Measurements from ENCODE around the gene KIT. TPM values are rescaled to one million over a fixed set of nuclear protein-coding genes. Genes with fewer than 3 reads are reported as not detected.
"Not testable (repeated sequence)": the region's sequence is repeated elsewhere in the genome, so short reads cannot be mapped to it uniquely, and the experiment has no call there.

The KIT gene
- total RNA-seq, 1 donor from 2014 or later, result 16.7 TPM

DNA sequence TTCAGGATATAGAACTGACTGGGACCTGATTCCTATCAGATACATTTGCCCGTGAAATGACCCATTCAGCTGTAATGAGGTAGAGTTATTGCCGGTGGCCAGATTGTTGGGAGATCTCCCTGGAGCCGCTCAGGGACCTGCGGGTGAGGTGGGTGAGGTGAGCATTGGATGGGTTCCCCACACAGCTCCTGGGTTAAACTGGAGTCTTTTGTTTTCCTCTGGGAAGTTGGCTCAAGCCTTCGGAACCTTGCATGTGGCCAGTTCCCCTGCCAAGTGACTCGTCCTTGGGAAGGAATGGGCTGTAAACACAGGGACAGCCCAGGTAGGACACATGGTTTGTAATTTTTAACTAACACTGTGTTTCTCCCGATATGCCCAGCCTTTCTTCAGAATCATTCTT lies 31.6 kb upstream of the KIT start:
- intact Hi-C loops (cut with DNase I), result no loop called here
- Histone ChIP-seq H3K4me3 (no peak overlapping the region), H3K9me3 (no peaks in the 10 kb centered on the region), H3K36me3 (no peaks in the 10 kb centered on the region), H3K27ac (no peak overlapping the region), H3K4me1 (peaks cover 7% of the 10 kb centered on the region), H3K27me3 (no peaks in the 10 kb centered on the region)
- no peak for DNase-seq (ENCODE audit: extremely low spot score in 2 of 2)
- TF ChIP-seq POLR2AphosphoS5 (IDR thresholded peaks at IDR 0.05; ENCODE audit: insufficient read depth in 1 of 2, low read depth in 1 of 2) (no peak), POLR2A (IDR thresholded peaks at IDR 0.05) (no peak)
- TF ChIP-seq, protein P1, sequence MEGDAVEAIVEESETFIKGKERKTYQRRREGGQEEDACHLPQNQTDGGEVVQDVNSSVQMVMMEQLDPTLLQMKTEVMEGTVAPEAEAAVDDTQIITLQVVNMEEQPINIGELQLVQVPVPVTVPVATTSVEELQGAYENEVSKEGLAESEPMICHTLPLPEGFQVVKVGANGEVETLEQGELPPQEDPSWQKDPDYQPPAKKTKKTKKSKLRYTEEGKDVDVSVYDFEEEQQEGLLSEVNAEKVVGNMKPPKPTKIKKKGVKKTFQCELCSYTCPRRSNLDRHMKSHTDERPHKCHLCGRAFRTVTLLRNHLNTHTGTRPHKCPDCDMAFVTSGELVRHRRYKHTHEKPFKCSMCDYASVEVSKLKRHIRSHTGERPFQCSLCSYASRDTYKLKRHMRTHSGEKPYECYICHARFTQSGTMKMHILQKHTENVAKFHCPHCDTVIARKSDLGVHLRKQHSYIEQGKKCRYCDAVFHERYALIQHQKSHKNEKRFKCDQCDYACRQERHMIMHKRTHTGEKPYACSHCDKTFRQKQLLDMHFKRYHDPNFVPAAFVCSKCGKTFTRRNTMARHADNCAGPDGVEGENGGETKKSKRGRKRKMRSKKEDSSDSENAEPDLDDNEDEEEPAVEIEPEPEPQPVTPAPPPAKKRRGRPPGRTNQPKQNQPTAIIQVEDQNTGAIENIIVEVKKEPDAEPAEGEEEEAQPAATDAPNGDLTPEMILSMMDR (IDR thresholded peaks at IDR 0.05), result no peak

DNA sequence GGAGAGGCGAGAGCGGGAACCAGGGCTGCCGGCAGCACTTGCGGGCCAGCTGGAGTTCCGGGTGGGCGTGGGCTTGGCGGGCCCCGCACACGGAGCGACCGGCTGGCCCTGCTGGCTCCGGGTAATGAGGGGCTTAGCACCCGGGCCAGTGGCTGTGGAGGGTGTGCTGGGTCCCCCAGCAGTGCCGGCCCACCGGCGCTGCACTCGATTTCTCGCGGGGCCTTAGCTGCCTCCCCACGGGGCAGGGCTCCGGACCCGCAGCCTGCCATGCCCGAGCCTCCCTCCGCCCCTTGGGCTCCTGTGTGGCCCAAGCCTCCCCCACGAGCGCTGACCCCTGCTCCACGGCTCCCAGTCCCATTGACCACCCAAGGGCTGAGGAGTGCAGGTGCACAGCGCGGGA lies 25.2 kb upstream of the KIT start:
- Histone ChIP-seq H3K27me3 (no peaks in the 10 kb centered on the region), H3K27ac (no peak overlapping the region), H3K9me3 (no peaks in the 10 kb centered on the region), H3K36me3 (no peaks in the 10 kb centered on the region), H3K4me1 (no peaks in the 10 kb centered on the region), H3K4me3 (no peak overlapping the region)
- intact Hi-C loops (cut with DNase I), result no loop called here
- DNase-seq (ENCODE audit: extremely low spot score in 2 of 2), result no peak
- TF ChIP-seq, protein P1 (IDR thresholded peaks at IDR 0.05), result no peak
- TF ChIP-seq POLR2A (IDR thresholded peaks at IDR 0.05), result no peak
- no peak for TF ChIP-seq POLR2AphosphoS5 (IDR thresholded peaks at IDR 0.05; ENCODE audit: insufficient read depth in 1 of 2, low read depth in 1 of 2)

DNA sequence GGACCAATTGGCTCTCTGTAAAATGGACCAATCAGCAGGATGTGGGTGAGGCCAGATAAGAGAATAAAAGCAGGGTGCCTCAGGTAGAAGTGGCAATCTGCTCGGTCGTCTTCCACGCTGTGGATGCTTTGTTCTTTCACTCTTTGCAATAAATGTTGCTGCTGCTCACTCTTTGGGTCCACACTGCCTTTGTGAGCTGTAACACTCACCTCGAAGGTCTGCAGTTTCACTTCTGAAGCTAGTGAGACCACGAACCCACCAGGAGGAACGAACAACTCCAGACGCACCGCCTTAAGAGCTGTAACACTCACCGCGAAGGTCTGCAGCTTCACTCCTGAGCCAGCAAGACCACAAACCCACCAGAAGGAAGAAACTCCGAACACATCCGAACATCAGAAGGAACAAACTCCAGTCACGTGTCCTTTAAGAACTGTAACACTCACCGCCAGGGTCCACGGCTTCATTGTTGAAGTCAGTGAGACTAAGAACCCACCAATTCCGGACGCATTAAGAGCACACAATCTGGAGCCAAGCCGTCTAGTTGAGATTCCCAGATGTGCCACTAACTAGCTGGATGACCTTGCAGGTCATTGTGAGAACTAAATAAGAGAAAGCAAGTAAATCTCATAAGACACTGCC lies 24.5 kb upstream of the KIT start:
- H3K36me3 ChIP-seq; H3K4me1 ChIP-seq; intact Hi-C loops (cut with DNase I); DNase-seq (ENCODE audit: extremely low spot score in 2 of 2); H3K4me3 ChIP-seq; H3K27me3 ChIP-seq; H3K27ac ChIP-seq; H3K9me3 ChIP-seq: not testable (repeated sequence)

DNA sequence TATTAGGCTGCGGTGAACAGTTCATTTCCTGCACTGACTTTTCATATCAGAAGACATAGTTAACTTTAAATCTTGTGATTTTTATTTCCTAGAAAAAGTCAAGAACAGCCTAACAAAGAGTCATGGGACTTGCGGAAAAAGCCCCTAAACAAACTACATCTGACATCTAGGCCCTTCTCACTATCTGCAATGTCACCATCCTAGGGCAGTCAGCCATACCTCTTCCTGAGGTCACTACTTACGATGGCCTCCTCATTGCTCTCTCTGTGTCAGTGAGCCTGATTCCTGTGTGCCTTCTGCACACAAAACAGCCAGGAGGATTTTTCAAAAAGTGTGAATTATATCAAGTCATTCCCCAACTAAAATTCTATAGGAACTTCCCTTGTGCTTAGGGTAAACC lies 22.4 kb upstream of the KIT start:
- no peaks in the 10 kb centered on the region for H3K27me3 ChIP-seq
- no peaks in the 10 kb centered on the region for H3K36me3 ChIP-seq
- TF ChIP-seq POLR2A (IDR thresholded peaks at IDR 0.05), result no peak
- TF ChIP-seq, protein P1 (IDR thresholded peaks at IDR 0.05), result no peak
- no peak for TF ChIP-seq POLR2AphosphoS5 (IDR thresholded peaks at IDR 0.05; ENCODE audit: insufficient read depth in 1 of 2, low read depth in 1 of 2)
- H3K9me3 ChIP-seq, result no peaks in the 10 kb centered on the region
- no peak overlapping the region for H3K4me3 ChIP-seq
- intact Hi-C loops (cut with DNase I), result no loop called here
- no peak overlapping the region for H3K27ac ChIP-seq
- DNase-seq (ENCODE audit: extremely low spot score in 2 of 2), result no peak
- H3K4me1 ChIP-seq, result no peaks in the 10 kb centered on the region

DNA sequence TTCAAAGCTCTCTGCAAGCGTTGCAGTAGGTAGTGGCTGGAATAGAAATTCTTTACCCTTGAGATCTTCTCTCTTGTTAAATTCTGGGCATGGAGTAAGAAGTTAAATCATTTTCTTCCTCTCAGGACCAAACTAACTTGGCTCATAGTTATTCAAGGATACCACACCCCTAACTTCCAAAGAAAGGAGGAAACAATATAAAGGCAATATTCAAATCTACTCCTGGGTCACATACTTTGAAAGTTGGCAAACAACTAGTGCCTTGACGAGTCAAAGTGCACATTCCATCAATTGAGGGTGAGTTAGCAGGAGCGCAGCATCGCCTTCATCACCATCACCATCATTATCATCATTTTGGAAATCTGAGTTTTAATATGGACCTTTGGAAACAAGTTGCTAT lies 20.4 kb upstream of the KIT start:
- intact Hi-C loops (cut with DNase I), result no loop called here
- Histone ChIP-seq H3K27me3 (no peaks in the 10 kb centered on the region), H3K4me1 (no peaks in the 10 kb centered on the region)

DNA sequence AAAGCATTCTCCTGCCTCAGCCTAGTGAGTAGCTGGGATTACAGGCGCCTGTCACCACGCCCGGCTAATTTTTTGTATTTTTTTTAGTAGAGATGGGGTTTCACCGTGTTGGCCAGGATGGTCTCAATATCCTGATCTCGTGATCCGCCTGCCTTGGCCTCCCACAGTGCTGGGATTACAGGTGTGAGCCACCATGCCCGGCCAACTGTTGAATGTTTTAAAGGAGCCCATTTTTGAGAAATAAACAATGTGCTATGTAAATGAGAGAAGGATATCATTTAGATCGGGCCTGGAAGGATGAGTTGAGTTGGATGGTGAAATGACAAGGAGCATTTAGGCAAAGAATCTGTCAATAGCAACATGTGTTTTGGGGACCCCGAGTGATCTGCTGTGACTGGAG lies 16.7 kb upstream of the KIT start:
- H3K36me3 ChIP-seq; H3K27me3 ChIP-seq; H3K4me1 ChIP-seq; DNase-seq (ENCODE audit: extremely low spot score in 2 of 2); H3K4me3 ChIP-seq; H3K9me3 ChIP-seq; intact Hi-C loops (cut with DNase I); H3K27ac ChIP-seq: not testable (repeated sequence)

More for the DNA sequence above, 20.4 kb upstream of the KIT start:
- Histone ChIP-seq H3K36me3 (no peaks in the 10 kb centered on the region), H3K9me3 (no peaks in the 10 kb centered on the region), H3K27ac (no peak overlapping the region), H3K4me3 (no peak overlapping the region)
- no peak for TF ChIP-seq POLR2A (IDR thresholded peaks at IDR 0.05)
- no peak for TF ChIP-seq POLR2AphosphoS5 (IDR thresholded peaks at IDR 0.05; ENCODE audit: insufficient read depth in 1 of 2, low read depth in 1 of 2)
- TF ChIP-seq, protein P1 (IDR thresholded peaks at IDR 0.05), result no peak
- DNase-seq (ENCODE audit: extremely low spot score in 2 of 2), result no peak

Measured in vagina (tissue), 2 donors.